WTC11 (cell line): ENCODE data around the gene TRIM10. TPM values are rescaled to one million over a fixed set of nuclear protein-coding genes. Genes with fewer than 3 reads are reported as not detected.
"Not testable (repeated sequence)": the region's sequence is repeated elsewhere in the genome, so short reads cannot be mapped to it uniquely, and the experiment has no call there.

Experiments
- ATAC-seq: fragments of 200-7000 bp; cut with Tn5 transposase; 2 replicates; pipeline ENCODE4 v1.10.0; 2021; ENCODE audit warnings: mild to moderate bottlenecking, moderate library complexity
- CTCF ChIA-PET: fragments of 300-600 bp; sonication (Branson Sonifier 250); formaldehyde crosslinking; loops from one replicate; lab custom pipeline; 2021; ENCODE audit warnings: antibody characterized with exemption; lab: Charles Lee
- POLR2A ChIA-PET: fragments of 350-600 bp; sonication (Branson Sonifier 250); formaldehyde crosslinking; loops from one replicate; lab custom pipeline; 2021; ENCODE audit warnings: antibody characterized with exemption; lab: Charles Lee
- DNase-seq: peaks from one replicate; pipeline ENCODE4 v3.0.0; 2021; ENCODE audit warnings: low spot score
- H3K27ac Mint-ChIP-seq: 2 replicates; pipeline ENCODE4 v1.8.0; 2021; ENCODE audit warnings: mixed read lengths
- H3K27me3 Mint-ChIP-seq: 2 replicates; pipeline ENCODE4 v1.8.0; 2021; ENCODE audit warnings: low read depth, mild to moderate bottlenecking, moderate library complexity, mixed read lengths
- H3K36me3 Mint-ChIP-seq: 2 replicates; pipeline ENCODE4 v1.8.0; 2021; ENCODE audit warnings: mixed read lengths
- H3K4me1 Mint-ChIP-seq: 2 replicates; pipeline ENCODE4 v1.8.0; 2022; ENCODE audit warnings: mixed read lengths
- H3K4me3 Mint-ChIP-seq: 2 replicates; pipeline ENCODE4 v1.8.0; 2021; ENCODE audit warnings: mild to moderate bottlenecking, moderate library complexity, mixed read lengths
- H3K9me3 Mint-ChIP-seq: 2 replicates; pipeline ENCODE4 v1.8.0; 2021; ENCODE audit warnings: mixed read lengths
- AR ChIP-seq: fragments of 250-450 bp; sonication (Bioruptor Pico); IDR thresholded peaks from 2 replicates; pipeline ENCODE4 v1.9.0; 2021; ENCODE audit warnings: mild to moderate bottlenecking
- ATF1 ChIP-seq: sonication (generic); formaldehyde crosslinking; IDR thresholded peaks from 2 replicates; pipeline ENCODE4 v1.8.1; 2023; ENCODE audit warnings: mild to moderate bottlenecking, moderate library complexity, missing genetic modification reagents
- CDX4 ChIP-seq: fragments of 250-450 bp; sonication (Bioruptor Pico); IDR thresholded peaks from 2 replicates; pipeline ENCODE4 v1.9.0; 2021; ENCODE audit warnings: moderate library complexity, mild to moderate bottlenecking, inconsistent platforms, borderline replicate concordance
- CREM ChIP-seq: sonication (generic); formaldehyde crosslinking; IDR thresholded peaks from 2 replicates; pipeline ENCODE4 v1.8.1; 2022; ENCODE audit warnings: mild to moderate bottlenecking, missing genetic modification reagents, moderate library complexity
- E2F5 ChIP-seq: sonication (generic); formaldehyde crosslinking; IDR thresholded peaks from 2 replicates; pipeline ENCODE4 v1.8.1; 2022; ENCODE audit warnings: mild to moderate bottlenecking, moderate library complexity, missing genetic modification reagents
- ETV6 ChIP-seq: sonication (generic); formaldehyde crosslinking; IDR thresholded peaks from 2 replicates; pipeline ENCODE4 v1.8.1; 2022; ENCODE audit warnings: mild to moderate bottlenecking, missing genetic modification reagents
- FOXJ3 ChIP-seq: sonication (generic); formaldehyde crosslinking; IDR thresholded peaks from 2 replicates; pipeline ENCODE4 v1.9.0; 2021; ENCODE audit warnings: missing genetic modification reagents, mild to moderate bottlenecking, borderline replicate concordance
- GRHL2 ChIP-seq: fragments of 250-450 bp; sonication (Bioruptor Pico); IDR thresholded peaks from 2 replicates; pipeline ENCODE4 v1.8.0; 2022; ENCODE audit warnings: mild to moderate bottlenecking, moderate library complexity; ENCODE audit not compliant: insufficient replicate concordance, severe bottlenecking
- JAZF1 ChIP-seq: fragments of 250-450 bp; sonication (Bioruptor Pico); IDR thresholded peaks from 2 replicates; pipeline ENCODE4 v1.9.0; 2021; ENCODE audit warnings: moderate library complexity, mild to moderate bottlenecking, inconsistent platforms
- NR1H2 ChIP-seq: sonication (generic); formaldehyde crosslinking; IDR thresholded peaks from 2 replicates; pipeline ENCODE4 v1.9.0; 2021; ENCODE audit warnings: mild to moderate bottlenecking, moderate library complexity, missing genetic modification reagents
- PRDM15 ChIP-seq: sonication (generic); formaldehyde crosslinking; IDR thresholded peaks from 2 replicates; pipeline ENCODE4 v1.8.0; 2022; ENCODE audit warnings: missing genetic modification reagents
- RELA ChIP-seq: sonication (generic); formaldehyde crosslinking; IDR thresholded peaks from 2 replicates; pipeline ENCODE4 v1.8.1; 2022; ENCODE audit warnings: missing genetic modification reagents, mild to moderate bottlenecking, borderline replicate concordance
- RORB ChIP-seq: fragments of 250-450 bp; sonication (Bioruptor Pico); IDR thresholded peaks from 2 replicates; pipeline ENCODE4 v1.9.0; 2021; ENCODE audit warnings: mild to moderate bottlenecking
- SOX15 ChIP-seq: fragments of 250-450 bp; sonication (Bioruptor Pico); IDR thresholded peaks from 2 replicates; pipeline ENCODE4 v1.9.0; 2021; ENCODE audit warnings: mild to moderate bottlenecking
- SP1 ChIP-seq: sonication (generic); formaldehyde crosslinking; conservative IDR thresholded peaks from 2 replicates; pipeline ENCODE4 v1.8.1; 2022; ENCODE audit warnings: missing genetic modification reagents
- ZNF232 ChIP-seq: sonication (generic); formaldehyde crosslinking; IDR thresholded peaks from 2 replicates; pipeline ENCODE4 v1.8.0; 2022; ENCODE audit warnings: mild to moderate bottlenecking, missing genetic modification reagents
- ZNF317 ChIP-seq: sonication (generic); formaldehyde crosslinking; IDR thresholded peaks from 2 replicates; pipeline ENCODE4 v1.8.1; 2023; ENCODE audit warnings: low read depth, mild to moderate bottlenecking, moderate library complexity, missing genetic modification reagents, borderline replicate concordance
- ZNF671 ChIP-seq: fragments of 250-450 bp; sonication (Bioruptor Pico); IDR thresholded peaks from 2 replicates; pipeline ENCODE4 v1.8.0; 2021; ENCODE audit warnings: mild to moderate bottlenecking
- total RNA-seq: library from RNA; stranded (reverse); gene quantifications from 3 replicates; pipeline ENCODE4 v1.2.3, GENCODE V29; 2021
- TF ChIP-seq, protein P1 (sequence below): sonication (generic); formaldehyde crosslinking; IDR thresholded peaks from 2 replicates; pipeline ENCODE4 v1.8.0; 2022; ENCODE audit warnings: mild to moderate bottlenecking, missing genetic modification reagents
- TF ChIP-seq, protein P2 (sequence below): sonication (generic); formaldehyde crosslinking; IDR thresholded peaks from 2 replicates; pipeline ENCODE4 v1.8.1; 2023; ENCODE audit warnings: mild to moderate bottlenecking, missing genetic modification reagents, borderline replicate concordance

The TRIM10 gene
- total RNA-seq, 1 experiment from 2014 or later = 0.22 TPM

- no peak for TF ChIP-seq RORB (CRISPR knock-in tag)
- no peak for TF ChIP-seq E2F5 (CRISPR knock-in tag)
- TF ChIP-seq ATF1 (CRISPR knock-in tag) = no peak
- TF ChIP-seq, protein P1, sequence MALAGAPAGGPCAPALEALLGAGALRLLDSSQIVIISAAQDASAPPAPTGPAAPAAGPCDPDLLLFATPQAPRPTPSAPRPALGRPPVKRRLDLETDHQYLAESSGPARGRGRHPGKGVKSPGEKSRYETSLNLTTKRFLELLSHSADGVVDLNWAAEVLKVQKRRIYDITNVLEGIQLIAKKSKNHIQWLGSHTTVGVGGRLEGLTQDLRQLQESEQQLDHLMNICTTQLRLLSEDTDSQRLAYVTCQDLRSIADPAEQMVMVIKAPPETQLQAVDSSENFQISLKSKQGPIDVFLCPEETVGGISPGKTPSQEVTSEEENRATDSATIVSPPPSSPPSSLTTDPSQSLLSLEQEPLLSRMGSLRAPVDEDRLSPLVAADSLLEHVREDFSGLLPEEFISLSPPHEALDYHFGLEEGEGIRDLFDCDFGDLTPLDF (CRISPR knock-in tag) = no peak
- TF ChIP-seq NR1H2 (CRISPR knock-in tag) = no peak
- no peak for TF ChIP-seq RELA (CRISPR knock-in tag)
- TF ChIP-seq CDX4 (CRISPR knock-in tag) = no peak
- no peak for TF ChIP-seq AR (CRISPR knock-in tag)
- TF ChIP-seq CREM = no peak
- no peak for TF ChIP-seq JAZF1
- TF ChIP-seq FOXJ3 (CRISPR knock-in tag) = no peak
- TF ChIP-seq ZNF671 (CRISPR knock-in tag) = no peak
- TF ChIP-seq SOX15 (CRISPR knock-in tag) = no peak
- TF ChIP-seq ZNF317 (CRISPR knock-in tag) = no peak
- no peak for TF ChIP-seq ETV6 (CRISPR knock-in tag)
- no peak for TF ChIP-seq PRDM15
- TF ChIP-seq, protein P2, sequence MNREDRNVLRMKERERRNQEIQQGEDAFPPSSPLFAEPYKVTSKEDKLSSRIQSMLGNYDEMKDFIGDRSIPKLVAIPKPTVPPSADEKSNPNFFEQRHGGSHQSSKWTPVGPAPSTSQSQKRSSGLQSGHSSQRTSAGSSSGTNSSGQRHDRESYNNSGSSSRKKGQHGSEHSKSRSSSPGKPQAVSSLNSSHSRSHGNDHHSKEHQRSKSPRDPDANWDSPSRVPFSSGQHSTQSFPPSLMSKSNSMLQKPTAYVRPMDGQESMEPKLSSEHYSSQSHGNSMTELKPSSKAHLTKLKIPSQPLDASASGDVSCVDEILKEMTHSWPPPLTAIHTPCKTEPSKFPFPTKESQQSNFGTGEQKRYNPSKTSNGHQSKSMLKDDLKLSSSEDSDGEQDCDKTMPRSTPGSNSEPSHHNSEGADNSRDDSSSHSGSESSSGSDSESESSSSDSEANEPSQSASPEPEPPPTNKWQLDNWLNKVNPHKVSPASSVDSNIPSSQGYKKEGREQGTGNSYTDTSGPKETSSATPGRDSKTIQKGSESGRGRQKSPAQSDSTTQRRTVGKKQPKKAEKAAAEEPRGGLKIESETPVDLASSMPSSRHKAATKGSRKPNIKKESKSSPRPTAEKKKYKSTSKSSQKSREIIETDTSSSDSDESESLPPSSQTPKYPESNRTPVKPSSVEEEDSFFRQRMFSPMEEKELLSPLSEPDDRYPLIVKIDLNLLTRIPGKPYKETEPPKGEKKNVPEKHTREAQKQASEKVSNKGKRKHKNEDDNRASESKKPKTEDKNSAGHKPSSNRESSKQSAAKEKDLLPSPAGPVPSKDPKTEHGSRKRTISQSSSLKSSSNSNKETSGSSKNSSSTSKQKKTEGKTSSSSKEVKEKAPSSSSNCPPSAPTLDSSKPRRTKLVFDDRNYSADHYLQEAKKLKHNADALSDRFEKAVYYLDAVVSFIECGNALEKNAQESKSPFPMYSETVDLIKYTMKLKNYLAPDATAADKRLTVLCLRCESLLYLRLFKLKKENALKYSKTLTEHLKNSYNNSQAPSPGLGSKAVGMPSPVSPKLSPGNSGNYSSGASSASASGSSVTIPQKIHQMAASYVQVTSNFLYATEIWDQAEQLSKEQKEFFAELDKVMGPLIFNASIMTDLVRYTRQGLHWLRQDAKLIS (CRISPR knock-in tag) = no peak
- TF ChIP-seq ZNF232 = no peak
- no peak for TF ChIP-seq GRHL2
- no peak for TF ChIP-seq SP1 (CRISPR knock-in tag)
- no peak overlapping the region for H3K4me3 Mint-ChIP-seq
- DNase-seq (no peak), ATAC-seq (no peak)
- no peaks in the 10 kb centered on the region; the same call in 1 of the 2 replicates for H3K4me1 Mint-ChIP-seq
- H3K27ac Mint-ChIP-seq = no peak overlapping the region
- no peaks in the 10 kb centered on the region for H3K9me3 Mint-ChIP-seq
- ChIA-PET CTCF (interaction anchor here (2.7 to 13.4 kb wide), 2 partner anchors 9 to 18 kb away, joined by 19 to 389 read pairs; no protein-coding TSS in a partner anchor), POLR2A (no interaction called here)
- H3K27me3 Mint-ChIP-seq = peaks cover 41% of the 10 kb centered on the region
- H3K36me3 Mint-ChIP-seq = no peaks in the 10 kb centered on the region
Measured at GRCh38 chr6:30121446-30122366, 39.3 kb downstream of the TRIM10 start.

- H3K36me3 Mint-ChIP-seq, ATAC-seq, H3K4me3 Mint-ChIP-seq, H3K27ac Mint-ChIP-seq, H3K4me1 Mint-ChIP-seq, H3K9me3 Mint-ChIP-seq, POLR2A ChIA-PET, DNase-seq: not testable (repeated sequence)
- CTCF ChIA-PET = interaction anchor here (1.0 to 1.5 kb wide), 3 partner anchors 12 to 15 kb away, joined by 4 to 7 read pairs (median 5); no protein-coding TSS in a partner anchor
- H3K27me3 Mint-ChIP-seq = peaks cover 37% of the 10 kb centered on the region
Measured at GRCh38 chr6:30118691-30119090, 42.3 kb downstream of the TRIM10 start.
